DMS153 (cell line): ENCODE results near the gene ZBTB32.
"Not testable (repeated sequence)": the region's sequence is repeated elsewhere in the genome, so short reads cannot be mapped to it uniquely, and the experiment has no call there.

Source experiments
- DNase-seq: peaks from one replicate; lab custom pipeline; 2025; lab: John Stamatoyannopoulos, UW

ZBTB32 gene, protein sequence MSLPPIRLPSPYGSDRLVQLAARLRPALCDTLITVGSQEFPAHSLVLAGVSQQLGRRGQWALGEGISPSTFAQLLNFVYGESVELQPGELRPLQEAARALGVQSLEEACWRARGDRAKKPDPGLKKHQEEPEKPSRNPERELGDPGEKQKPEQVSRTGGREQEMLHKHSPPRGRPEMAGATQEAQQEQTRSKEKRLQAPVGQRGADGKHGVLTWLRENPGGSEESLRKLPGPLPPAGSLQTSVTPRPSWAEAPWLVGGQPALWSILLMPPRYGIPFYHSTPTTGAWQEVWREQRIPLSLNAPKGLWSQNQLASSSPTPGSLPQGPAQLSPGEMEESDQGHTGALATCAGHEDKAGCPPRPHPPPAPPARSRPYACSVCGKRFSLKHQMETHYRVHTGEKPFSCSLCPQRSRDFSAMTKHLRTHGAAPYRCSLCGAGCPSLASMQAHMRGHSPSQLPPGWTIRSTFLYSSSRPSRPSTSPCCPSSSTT

GRCh38 chr19:35704218-35704617 is at the start of gene ZBTB32:
Gene ZBTB32 (plus strand): TSS chr19:35704558. CDS start chr19:35714627, 10,069 bp downstream.
- DNase-seq: peak; percentile 62

- not testable (repeated sequence) for DNase-seq
Observed at GRCh38 chr19:35654828-35655227, 49.5 kb upstream of the ZBTB32 start.

DNA sequence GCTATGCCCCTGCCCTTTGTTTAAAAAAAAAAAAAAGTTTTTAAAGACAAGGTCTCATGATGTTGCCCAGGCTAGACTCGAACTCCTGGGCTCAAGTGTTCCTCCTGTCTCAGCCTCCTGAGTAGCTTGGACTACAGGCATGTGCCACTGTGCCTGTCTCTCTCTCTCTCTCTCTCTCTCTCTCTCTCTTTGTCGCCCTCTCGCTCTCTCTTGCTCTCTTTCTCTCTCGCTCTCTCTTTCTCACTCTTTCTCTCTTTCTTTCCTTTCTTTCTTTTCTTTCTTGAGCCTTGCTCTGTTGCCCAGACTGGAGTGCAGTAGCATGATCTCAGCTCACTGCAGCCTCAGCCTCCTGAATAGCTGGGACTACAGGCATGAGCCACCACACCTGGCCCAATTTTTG is 48.8 kb upstream of the ZBTB32 start:
- DNase-seq: no peak

- no peak for DNase-seq
Observed at GRCh38 chr19:35656700-35657099, 47.7 kb upstream of the ZBTB32 start.

DNA sequence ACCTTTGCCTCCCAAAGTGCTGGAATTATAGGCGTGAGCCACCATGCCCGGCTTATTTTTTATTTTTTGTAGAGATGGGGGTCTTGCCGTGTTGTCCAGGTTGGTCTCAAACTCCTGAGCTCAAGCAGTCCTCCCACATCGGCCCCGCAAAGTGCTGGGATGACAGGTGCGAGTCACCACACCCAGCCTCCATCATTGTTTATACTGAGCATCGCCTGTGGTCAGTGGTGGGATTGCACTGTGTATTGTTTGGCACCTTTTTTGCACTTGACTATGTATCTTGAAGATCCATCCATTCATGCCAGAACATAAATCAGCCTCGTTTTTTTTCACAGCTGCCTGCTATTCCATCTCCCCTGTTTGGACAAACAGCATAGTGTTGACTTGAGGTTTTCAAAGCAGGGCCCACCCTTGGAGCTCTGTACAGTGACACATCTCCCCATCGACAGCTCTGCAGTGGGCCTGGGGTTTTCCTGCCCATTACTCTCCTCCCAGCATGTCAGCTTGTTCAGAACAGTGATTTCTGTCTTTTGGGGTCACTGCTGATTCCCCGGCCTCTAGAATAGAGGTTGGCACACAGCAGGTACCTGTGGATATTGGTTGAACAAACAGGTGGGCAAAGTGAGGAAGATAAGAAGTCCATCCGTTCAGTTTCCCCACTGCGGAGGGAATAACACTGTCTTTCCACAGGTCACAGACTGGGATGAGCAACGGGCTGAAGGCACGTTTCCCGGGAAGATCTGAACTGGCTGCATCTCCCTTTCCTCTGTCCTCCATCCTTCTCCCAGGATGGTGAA is 46.3 kb upstream of the ZBTB32 start:
- DNase-seq: no peak

- DNase-seq: no peak
Observed at GRCh38 chr19:35661995-35662340, 42.4 kb upstream of the ZBTB32 start.

- DNase-seq: no peak
Observed at GRCh38 chr19:35663981-35664380, 40.4 kb upstream of the ZBTB32 start.

- DNase-seq: no peak
Observed at GRCh38 chr19:35665157-35665556, 39.2 kb upstream of the ZBTB32 start.

DNA sequence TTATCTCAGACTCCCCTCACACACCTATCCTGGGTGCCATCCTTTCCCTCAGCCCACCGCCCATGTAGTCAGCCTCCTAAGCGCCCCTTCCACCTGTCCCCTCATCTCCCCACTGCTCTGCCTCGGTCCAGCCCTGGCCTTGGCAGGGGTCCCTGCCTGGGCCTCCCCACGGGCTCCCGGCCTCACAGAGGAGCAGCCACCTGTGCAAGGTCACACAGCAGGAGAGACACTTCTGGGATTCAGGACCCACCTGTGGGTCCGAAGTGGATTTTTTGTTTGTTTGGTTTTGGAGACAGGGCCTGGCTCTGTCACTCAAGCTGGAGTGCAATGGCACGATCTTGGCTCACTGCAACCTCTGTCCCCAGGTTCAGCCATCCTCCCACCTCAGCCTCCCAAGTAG is 38.8 kb upstream of the ZBTB32 start:
- no peak for DNase-seq

DNA sequence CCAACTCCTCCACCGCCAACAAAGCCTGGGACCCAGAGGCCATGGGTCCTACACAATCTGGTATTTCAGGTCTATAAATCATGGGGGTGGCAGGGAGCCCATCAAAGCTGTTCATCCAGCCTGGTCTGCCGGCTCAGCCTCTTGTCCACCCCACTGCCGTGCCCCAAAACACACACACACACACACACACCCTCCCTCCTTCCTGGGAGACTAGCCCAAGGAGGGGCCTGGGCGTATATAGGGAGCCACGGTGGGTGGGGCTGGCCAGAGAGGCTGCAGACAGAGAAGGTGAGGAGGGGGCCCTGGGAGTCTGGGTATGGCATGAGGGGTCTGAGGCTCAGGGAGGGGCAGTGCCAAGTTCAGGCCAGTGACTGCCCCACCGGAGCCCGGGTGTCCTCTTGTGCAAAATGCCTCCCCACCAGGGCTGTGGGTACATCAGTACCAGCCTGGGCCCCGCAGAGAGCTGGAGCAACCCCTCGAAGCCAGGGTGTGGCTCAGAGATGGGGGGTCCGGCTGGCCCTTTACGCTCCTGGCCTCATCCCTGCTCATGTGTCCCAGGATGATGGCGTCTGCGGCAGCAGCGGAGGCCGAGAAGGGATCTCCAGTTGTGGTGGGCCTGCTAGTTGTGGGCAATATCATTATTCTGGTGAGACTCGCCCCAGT is 38.0 kb upstream of the ZBTB32 start, which contains the start of gene UPK1A:
Gene UPK1A, plus strand, starts transcription at position 267 of the 663 bp plus-strand sequence. Its CDS starts 296 bp downstream, at position 563.
- DNase-seq: no peak

GRCh38 chr19:35669566-35669965 is 34.8 kb upstream of the ZBTB32 start:
- DNase-seq: no peak

DNA sequence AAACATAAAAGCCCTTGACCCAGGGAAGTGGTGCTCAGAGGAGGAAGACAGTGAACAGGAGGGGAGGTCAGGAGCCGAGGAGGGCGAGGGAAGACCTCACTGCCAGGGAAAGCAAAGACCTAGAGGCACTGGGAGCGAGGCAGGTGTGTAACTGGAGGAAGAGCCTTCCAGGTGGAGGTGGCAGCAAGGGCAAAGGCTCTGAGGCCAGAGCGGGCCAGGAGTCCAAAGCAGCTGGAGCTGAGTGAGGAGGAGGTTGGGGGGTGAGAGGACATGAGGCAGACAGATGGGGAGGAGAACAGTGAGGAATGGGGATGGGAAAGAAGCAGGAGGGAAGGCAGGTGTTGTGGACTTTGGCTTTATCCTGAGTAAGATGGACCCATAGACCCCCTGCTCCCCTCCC is 34.4 kb upstream of the ZBTB32 start:
- DNase-seq: no peak

- DNase-seq: no peak
Observed at GRCh38 chr19:35670686-35671085, 33.7 kb upstream of the ZBTB32 start.

GRCh38 chr19:35671818-35672217 is 32.5 kb upstream of the ZBTB32 start:
- no peak for DNase-seq

DNA sequence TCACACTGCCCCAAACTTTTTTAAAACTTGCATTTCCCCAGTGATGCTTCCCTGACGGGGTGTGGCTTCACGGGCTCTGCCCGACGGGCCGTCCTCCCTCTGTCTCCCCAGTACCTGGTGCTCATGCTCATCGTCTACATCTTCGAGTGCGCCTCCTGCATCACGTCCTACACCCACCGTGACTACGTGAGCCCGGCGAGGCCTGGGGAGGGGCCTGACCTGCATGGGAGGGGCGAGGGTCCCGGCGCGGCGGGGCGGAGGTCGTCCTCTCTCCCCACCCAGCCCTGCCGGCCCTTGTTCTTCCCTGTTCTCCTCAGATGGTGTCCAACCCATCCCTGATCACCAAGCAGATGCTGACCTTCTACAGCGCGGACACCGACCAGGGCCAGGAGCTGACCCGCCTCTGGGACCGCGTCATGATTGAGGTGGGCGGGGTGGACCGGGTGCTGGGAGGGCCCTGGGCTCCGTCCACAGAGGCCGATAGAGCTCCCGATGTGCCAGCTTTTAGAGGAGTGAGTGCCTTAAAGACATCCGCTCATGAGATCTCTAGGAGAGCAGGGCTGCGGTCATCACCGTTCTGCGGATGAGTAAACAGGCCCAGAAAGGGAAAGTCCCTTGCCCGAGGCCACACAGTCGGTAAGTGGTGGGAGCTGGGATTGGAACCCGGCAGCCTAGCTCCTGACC is 31.1 kb upstream of the ZBTB32 start:
- no peak for DNase-seq

GRCh38 chr19:35675589-35676140 is 28.7 kb upstream of the ZBTB32 start:
- no peak for DNase-seq

DNA sequence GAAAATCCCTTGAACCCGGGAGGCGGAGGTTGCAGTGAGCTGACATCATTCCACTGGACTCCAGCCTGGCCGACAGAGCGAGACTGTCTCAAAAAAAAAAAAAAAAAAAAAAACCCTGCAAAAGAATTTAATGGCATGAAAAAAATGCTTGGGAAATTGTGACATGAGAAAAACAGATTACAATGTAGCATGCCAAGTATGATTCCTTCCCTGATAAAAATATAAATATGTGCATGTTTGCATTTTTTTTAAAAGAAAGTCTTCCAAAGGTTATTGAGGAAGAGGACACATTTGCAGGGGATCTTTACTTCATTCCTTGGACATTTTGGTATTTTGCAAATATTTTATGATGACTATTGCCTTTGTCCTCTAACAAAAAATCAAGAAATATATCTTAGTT is 14.5 kb upstream of the ZBTB32 start:
- DNase-seq: no peak

- not testable (repeated sequence) for DNase-seq
Observed at GRCh38 chr19:35691106-35691505, 13.3 kb upstream of the ZBTB32 start.

- no peak for DNase-seq
Observed at GRCh38 chr19:35692010-35692409, 12.3 kb upstream of the ZBTB32 start.

GRCh38 chr19:35693422-35693821 is 10.9 kb upstream of the ZBTB32 start:
- DNase-seq: no peak

DNA sequence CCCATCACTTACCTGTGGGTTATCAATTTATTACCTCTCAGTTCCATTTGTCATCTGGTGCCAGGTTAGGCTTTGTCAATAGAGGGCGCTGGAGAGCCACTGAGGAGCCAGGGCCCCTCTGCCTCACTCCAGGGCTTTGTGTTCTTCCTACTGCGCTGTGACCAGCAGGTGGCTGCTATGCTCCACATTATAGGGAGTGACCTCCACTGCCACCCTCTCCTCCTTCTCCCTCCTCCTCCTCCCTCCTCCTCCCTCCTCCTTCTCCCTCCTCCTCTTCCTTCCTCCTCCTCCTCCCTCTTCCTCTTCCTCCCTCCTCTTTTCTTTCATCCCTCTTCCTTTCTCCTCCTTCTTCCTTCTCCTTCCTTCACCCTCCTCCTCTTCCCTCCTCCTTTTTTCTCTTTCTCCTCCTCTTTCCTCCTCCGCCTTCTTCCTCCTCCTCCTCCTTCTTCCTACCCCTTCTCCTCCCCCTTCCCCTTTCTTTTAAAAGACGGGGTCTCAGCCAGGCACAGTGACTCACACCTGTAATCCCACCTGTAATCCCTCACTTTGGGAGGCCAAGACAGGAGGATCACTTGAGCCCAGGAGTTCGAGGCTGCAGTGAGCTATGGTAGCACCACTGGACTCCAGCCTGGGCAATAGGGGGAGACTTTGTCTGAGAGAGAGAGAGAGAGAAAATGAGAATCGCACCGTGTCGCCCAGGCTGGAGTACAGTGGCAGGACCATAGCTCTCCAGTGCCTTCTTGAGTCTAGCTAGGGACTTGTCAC is 10.3 kb upstream of the ZBTB32 start:
- DNase-seq: peak; percentile 77
